Natural killer cell (primary cell): Measurements from ENCODE around the gene DEAF1. TPM values are rescaled to one million over a fixed set of nuclear protein-coding genes. Genes with fewer than 3 reads are reported as not detected.
A peak's percentile ranks its signal among the peaks of the same experiment; 100 is the strongest.

Experiments
- ATAC-seq, 3 donors: fragments of 150-1000 bp in 2 of 3; fragments of 200-7000 bp in 1 of 3; cut with Tn5 transposase; 1 replicate in 1 of 3; 2 replicates in 2 of 3; pipeline ENCODE4 v1.10.0; 2021; ENCODE audit warnings: mild to moderate bottlenecking in 2 of 3, moderate library complexity in 2 of 3
- DNase-seq, 2 donors: peaks; one replicate each; pipeline versions ENCODE4 v3.0.0 to v3.0.0-alpha.2; 2013 to 2021; ENCODE audit warnings: mixed read lengths in 1 of 2
- H3K27ac ChIP-seq: one replicate; pipeline ENCODE4 v1.5.1; 2013; ENCODE audit warnings: mild to moderate bottlenecking, low read length
- H3K27me3 ChIP-seq: one replicate; pipeline ENCODE4 v1.6.1; 2013; ENCODE audit warnings: low read length; ENCODE audit not compliant: control insufficient read depth, insufficient read depth
- H3K36me3 ChIP-seq: one replicate; pipeline ENCODE4 v1.6.1; 2013; ENCODE audit warnings: low read length; ENCODE audit not compliant: control insufficient read depth, insufficient read depth
- H3K4me1 ChIP-seq: one replicate; pipeline ENCODE4 v1.6.1; 2013; ENCODE audit warnings: low read length; ENCODE audit not compliant: control insufficient read depth, insufficient read depth
- H3K4me3 ChIP-seq: one replicate; pipeline ENCODE4 v1.5.1; 2013; ENCODE audit warnings: low read length
- H3K9me3 ChIP-seq: one replicate; pipeline ENCODE4 v1.6.1; 2013; ENCODE audit warnings: low read length; ENCODE audit not compliant: control insufficient read depth, insufficient read depth
- H3K27ac Mint-ChIP-seq, 2 donors: one replicate each; pipeline ENCODE4 v1.8.0; 2022; ENCODE audit warnings: mild to moderate bottlenecking in 2 of 2, mixed read lengths in 2 of 2, moderate library complexity in 1 of 2
- H3K27me3 Mint-ChIP-seq, 2 donors: one replicate each; pipeline ENCODE4 v1.8.0; 2022; ENCODE audit warnings: low read depth in 2 of 2, mixed read lengths in 2 of 2
- H3K36me3 Mint-ChIP-seq: one replicate; pipeline ENCODE4 v1.8.0; 2022; ENCODE audit warnings: mixed read lengths
- H3K4me1 Mint-ChIP-seq, 2 donors: one replicate each; pipeline ENCODE4 v1.8.0; 2022; ENCODE audit warnings: mixed read lengths in 2 of 2
- H3K4me3 Mint-ChIP-seq: one replicate; pipeline ENCODE4 v1.8.0; 2022; ENCODE audit warnings: mild to moderate bottlenecking, moderate library complexity, mixed read lengths
- H3K9me3 Mint-ChIP-seq, 2 donors: one replicate each; pipeline ENCODE4 v1.8.0; 2022; ENCODE audit warnings: mixed read lengths in 2 of 2
- WGBS: methylation state at CpG from one replicate; pipeline ENCODE4 v1.1.7; 2013; ENCODE audit warnings: missing lambda C conversion rate; ENCODE audit not compliant: insufficient coverage; 5-methylcytosine and 5-hydroxymethylcytosine counted together
- intact Hi-C: fragments of 100-400 bp; cut with micrococcal nuclease; formaldehyde crosslinking; loops from one replicate; pipeline ENCODE4 v1.14.2; 2022
- total RNA-seq, 4 donors: library from RNA; stranded (reverse); fragments of 120-200 nt in 1 of 4; gene quantifications; one replicate each; pipeline versions ENCODE4 v1.2.3 to v1.2.4, GENCODE V29; 2013 to 2022
- TF ChIP-seq, protein P1 (sequence below): fragments of 200-600 bp; IDR thresholded peaks from one replicate; pipeline ENCODE4 v1.8.0; 2022; ENCODE audit warnings: antibody characterized with exemption

DEAF1 gene
- total RNA-seq, 3 donors from 2014 or later (not counting 1 experiment from before 2014, with no cell fraction given) = 25.9 to 26.9 (median 26.8) TPM

DNA sequence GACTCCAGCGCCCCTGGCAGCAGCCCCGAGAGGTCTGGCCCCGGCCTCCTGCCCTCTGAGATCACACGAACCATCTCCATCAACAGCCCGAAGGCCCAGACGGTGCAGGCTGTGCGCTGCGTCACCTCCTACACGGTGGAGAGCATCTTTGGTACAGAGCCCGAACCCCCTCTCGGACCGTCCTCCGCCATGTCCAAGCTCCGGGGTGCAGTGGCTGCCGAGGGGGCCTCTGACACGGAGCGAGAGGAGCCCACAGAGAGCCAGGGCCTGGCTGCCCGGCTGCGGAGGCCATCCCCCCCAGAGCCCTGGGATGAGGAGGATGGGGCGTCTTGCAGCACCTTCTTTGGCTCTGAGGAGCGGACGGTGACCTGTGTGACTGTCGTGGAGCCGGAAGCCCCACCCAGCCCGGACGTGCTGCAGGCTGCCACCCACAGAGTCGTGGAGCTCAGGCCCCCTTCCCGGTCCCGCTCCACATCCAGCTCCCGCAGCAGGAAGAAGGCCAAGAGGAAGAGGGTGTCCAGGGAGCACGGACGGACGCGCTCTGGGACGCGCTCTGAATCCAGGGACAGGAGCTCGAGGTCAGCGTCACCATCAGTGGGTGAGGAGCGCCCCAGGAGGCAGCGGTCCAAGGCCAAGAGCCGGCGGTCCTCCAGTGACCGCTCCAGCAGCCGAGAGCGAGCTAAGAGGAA lies 86.9 kb downstream of the DEAF1 start:
- H3K27me3 ChIP-seq = no peaks in the 10 kb centered on the region
- no peak for ATAC-seq
- TF ChIP-seq, protein P1, sequence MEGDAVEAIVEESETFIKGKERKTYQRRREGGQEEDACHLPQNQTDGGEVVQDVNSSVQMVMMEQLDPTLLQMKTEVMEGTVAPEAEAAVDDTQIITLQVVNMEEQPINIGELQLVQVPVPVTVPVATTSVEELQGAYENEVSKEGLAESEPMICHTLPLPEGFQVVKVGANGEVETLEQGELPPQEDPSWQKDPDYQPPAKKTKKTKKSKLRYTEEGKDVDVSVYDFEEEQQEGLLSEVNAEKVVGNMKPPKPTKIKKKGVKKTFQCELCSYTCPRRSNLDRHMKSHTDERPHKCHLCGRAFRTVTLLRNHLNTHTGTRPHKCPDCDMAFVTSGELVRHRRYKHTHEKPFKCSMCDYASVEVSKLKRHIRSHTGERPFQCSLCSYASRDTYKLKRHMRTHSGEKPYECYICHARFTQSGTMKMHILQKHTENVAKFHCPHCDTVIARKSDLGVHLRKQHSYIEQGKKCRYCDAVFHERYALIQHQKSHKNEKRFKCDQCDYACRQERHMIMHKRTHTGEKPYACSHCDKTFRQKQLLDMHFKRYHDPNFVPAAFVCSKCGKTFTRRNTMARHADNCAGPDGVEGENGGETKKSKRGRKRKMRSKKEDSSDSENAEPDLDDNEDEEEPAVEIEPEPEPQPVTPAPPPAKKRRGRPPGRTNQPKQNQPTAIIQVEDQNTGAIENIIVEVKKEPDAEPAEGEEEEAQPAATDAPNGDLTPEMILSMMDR = no peak
- H3K27me3 Mint-ChIP-seq = no peaks in the 10 kb centered on the region
- intact Hi-C loops = no loop called here
- H3K27ac Mint-ChIP-seq = peak overlapping the region in 1 of 2 donors; percentile 63
- H3K4me3 ChIP-seq = no peak overlapping the region
- H3K4me1 Mint-ChIP-seq = peaks cover 5 to 6% of the 10 kb centered on the region in 2 donors
- no peaks in the 10 kb centered on the region for H3K9me3 Mint-ChIP-seq
- H3K4me3 Mint-ChIP-seq = no peak overlapping the region
- peaks cover 92% of the 10 kb centered on the region for H3K36me3 ChIP-seq
- H3K36me3 Mint-ChIP-seq = no peaks in the 10 kb centered on the region
- 98% methylated on average over 45 of the region's 45 CpGs for WGBS
- peaks cover 5% of the 10 kb centered on the region for H3K4me1 ChIP-seq
- no peak overlapping the region for H3K27ac ChIP-seq
- H3K9me3 ChIP-seq = no peaks in the 10 kb centered on the region
- no peak for DNase-seq

DNA sequence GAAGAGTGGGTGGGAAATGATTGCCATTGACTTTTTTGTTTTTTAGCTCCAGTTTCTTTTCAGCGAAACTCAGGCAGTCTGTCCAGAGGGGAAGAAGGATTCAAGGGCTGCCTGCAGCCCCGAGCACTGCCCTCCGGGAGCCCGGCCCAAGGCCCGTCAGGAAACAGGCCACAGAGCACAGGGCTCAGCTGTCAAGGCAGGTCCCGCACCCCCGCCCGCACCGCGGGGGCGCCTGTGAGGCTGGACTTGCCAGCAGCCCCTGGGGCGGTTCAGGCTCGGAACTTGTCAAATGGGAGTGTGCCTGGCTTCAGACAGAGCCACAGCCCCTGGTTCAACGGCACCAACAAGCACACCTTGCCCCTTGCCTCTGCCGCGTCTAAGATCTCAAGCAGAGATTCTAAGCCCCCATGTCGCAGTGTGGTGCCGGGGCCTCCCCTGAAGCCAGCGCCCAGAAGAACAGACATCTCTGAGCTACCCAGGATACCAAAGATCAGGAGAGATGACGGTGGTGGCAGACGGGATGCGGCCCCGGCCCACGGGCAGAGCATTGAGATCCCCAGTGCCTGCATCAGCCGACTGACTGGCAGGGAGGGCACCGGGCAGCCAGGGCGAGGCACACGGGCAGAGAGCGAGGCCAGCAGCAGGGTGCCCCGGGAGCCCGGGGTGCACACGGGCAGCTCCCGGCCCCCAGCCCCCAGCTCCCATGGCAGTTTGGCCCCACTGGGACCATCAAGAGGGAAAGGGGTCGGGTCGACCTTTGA lies 87.8 kb downstream of the DEAF1 start:
- Mint-ChIP-seq H3K9me3 (no peaks in the 10 kb centered on the region), H3K4me3 (no peak overlapping the region), H3K27me3 (no peaks in the 10 kb centered on the region), H3K36me3 (no peaks in the 10 kb centered on the region), H3K27ac (no peak overlapping the region), H3K4me1 (peaks cover 3% of the 10 kb centered on the region in 2 donors)
- H3K9me3 ChIP-seq = no peaks in the 10 kb centered on the region
- no peaks in the 10 kb centered on the region for H3K27me3 ChIP-seq
- DNase-seq (no peak), ATAC-seq (no peak)
- intact Hi-C loops = no loop called here
- no peak overlapping the region for H3K27ac ChIP-seq
- H3K4me1 ChIP-seq = no peaks in the 10 kb centered on the region
- H3K36me3 ChIP-seq = peaks cover 86% of the 10 kb centered on the region
- 94% methylated on average over 35 of the region's 35 CpGs for WGBS
- TF ChIP-seq, protein P1 = no peak
- no peak overlapping the region for H3K4me3 ChIP-seq

DNA sequence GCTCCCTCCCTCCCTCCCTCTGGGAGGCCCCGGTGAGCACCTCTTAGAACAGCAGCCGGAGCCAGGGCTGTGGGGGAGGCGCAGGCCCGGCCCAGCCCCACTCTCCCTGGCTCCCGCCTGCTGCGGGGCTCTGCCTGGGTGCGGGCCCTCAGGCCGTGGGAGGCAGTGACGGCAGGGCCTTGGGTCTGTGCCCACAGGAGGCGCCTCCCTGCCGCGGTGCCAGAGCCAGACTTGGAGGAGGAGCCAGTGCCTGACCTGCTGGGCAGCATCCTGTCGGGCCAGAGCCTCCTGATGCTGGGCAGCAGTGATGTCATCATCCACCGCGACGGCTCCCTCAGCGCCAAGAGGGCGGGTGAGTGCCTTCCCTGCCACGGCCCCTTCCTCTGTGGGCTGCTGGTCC lies 88.8 kb downstream of the DEAF1 start:
- ATAC-seq (no peak), DNase-seq (no peak)
- no peaks in the 10 kb centered on the region for H3K36me3 Mint-ChIP-seq
- H3K9me3 Mint-ChIP-seq = no peaks in the 10 kb centered on the region
- H3K4me3 Mint-ChIP-seq = no peak overlapping the region
- Histone ChIP-seq H3K27me3 (no peaks in the 10 kb centered on the region), H3K36me3 (peaks cover 86% of the 10 kb centered on the region), H3K4me1 (no peaks in the 10 kb centered on the region), H3K27ac (no peak overlapping the region), H3K9me3 (no peaks in the 10 kb centered on the region), H3K4me3 (no peak overlapping the region)
- intact Hi-C loops = no loop called here
- H3K27ac Mint-ChIP-seq = no peak overlapping the region
- 93% methylated on average over 19 of the region's 19 CpGs for WGBS
- H3K27me3 Mint-ChIP-seq = no peaks in the 10 kb centered on the region
- TF ChIP-seq, protein P1 = no peak
- no peaks in the 10 kb centered on the region for H3K4me1 Mint-ChIP-seq
